NCI-H82 (cell line): ENCODE data around the gene ABHD6.
"Not testable (repeated sequence)": the region's sequence is repeated elsewhere in the genome, so short reads cannot be mapped to it uniquely, and the experiment has no call there.

ENCODE experiments used
- DNase-seq: peaks from one replicate; lab custom pipeline; 2025; lab: John Stamatoyannopoulos, UW

The ABHD6 gene

DNA sequence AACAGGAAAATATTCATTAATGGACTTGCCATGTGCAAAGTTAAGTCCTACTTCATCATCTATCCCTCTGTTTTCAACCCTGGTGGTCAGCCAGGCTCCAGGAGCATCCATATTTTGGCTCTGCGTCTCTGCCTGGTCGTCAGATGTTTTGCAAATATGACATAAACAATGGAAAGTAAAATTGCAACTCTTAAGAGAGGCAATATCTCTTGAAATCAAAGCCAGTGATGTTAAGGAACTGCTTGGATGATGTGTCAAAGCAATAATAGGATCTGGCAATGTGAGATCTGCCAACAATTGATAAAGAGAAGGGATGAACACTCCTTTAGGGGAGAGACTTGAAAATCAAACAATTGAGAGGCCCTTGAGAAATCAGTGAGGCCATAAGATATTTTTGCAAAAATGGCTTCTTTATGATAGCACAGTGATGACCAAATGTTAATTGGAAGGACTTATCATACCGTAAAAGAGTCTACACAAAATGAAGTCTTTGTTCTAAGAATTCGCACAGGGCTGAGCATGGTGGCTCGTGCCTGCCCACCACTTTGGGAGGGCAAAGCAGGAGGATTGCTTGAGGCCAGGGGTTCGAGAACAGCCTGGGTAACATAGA, 6.5 kb downstream of the ABHD6 start:
- no peak for DNase-seq

DNA sequence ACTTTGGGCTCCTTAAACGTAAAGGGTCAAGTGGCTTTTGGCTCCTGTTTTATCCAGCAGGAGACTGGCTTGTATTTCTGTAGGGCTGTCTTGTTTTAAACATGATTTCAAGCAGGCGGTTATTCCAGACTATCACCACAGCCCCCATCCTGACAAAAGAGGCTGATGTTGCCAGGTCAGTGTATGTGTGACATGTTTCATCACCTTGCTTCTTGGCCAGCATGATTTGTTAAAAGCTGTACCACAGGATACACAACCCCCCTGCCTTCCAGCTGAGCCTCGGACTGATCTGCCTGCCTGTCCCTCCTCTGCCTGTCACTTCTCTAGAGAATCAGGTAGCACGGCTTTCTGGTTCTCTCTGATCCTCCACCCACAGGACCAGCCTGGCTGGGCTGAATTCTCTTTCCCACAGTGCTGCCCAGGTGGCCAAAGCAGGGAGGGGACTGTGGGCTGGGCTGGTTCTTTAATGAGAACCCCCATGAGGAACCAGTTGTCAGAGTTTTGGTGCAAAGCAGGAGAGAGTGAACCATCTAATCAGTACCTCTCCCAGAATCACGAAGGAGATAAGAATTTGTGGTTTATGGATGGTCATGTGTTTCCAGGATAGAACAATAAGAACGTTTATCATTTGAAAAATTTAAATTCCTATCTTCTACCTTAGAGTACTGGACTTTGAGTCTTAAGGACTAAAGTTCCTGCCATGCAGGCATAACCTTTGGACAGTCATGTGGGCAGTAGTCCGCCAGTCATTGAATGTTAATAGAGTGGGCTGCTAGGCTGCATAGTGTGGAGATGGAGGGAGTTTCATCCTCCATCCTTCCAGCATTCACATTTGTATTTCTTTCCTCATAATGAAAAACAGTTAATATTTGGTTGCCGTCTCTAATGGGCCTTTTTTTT, 8.8 kb downstream of the ABHD6 start:
- DNase-seq, result no peak

DNA sequence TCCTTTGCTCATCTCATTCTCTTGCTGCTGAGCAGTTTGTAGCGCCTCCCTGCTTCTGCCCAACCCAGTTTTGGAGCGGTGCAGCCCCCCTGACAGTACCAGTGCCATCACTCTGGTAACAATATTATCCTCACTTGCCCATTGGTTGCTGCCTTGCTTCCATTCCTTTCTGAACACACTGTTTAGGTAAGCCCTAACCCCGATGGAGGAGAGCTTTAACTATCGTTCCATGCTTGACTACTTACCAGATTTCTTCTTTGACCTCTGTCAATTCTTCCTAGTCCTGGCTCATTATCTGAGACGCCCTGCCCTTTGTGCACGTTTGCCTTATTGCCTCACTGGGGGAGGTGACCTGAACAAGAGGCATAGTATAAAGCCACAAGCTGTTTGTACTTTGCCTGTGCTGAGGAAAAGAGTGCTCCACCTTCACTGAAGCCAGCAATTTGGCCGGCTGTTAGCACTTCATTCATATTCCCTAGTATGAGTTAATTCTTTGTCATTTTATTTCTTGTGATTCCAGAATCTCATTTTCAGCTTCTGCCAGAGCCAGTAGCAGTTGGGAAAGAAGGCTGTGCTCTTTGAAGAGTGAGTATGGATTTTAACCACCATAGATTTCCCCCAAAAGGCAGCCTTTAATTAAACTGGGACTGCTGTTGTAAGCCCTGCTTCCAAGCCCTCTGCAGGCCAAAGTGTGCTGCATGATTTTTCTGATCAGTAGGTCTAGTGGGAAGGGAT, 11.9 kb downstream of the ABHD6 start:
- DNase-seq, result no peak

DNA sequence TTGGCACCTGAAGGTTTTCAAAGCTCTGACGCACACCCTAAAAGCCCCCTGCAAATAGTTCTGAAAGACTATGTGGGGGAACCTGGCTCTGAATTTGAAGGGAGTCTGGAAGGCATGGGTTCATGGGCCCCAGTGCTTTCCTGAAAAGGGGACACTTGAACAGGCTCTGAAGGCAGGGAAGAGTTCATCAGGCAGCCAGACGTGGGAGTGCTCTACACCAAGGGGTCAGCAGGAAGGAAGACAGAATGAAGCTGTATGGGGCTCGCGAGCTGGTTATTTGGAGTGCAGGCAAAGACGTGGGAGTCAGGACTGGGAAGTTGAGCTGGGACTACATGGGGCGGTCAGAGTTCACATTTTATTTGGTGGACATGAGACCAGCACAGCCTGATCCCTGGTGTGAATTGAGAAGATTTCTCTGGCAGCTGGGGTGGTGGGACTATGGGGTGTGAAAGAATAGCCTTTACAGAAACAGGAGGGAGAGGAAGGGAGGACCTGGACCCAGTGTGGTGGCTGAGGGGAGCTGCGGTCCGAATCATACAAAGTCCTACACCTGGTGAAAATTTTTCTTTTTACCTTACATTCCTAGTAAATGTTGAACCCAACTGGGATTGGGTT, 12.6 kb downstream of the ABHD6 start:
- no peak for DNase-seq

DNA sequence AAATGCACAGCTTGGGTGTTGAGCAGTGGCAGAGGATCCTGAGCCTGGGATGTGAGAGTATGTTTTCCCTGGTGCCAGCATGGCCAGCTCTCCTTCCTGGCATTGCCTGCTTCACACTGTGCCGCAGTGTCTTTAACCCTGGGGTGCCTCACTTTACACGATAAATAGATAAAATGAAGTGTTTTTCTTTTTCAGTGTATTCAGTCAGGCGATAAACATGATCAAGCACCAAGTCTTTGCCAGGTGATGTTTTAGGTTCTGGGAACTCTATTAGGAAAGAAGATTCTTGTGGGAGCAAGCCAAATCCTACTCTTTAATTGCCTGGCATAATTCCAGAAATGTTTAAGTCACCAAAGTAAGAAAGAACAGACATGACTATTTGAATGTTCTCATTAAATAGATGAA, 14.0 kb downstream of the ABHD6 start:
- no peak for DNase-seq

DNA sequence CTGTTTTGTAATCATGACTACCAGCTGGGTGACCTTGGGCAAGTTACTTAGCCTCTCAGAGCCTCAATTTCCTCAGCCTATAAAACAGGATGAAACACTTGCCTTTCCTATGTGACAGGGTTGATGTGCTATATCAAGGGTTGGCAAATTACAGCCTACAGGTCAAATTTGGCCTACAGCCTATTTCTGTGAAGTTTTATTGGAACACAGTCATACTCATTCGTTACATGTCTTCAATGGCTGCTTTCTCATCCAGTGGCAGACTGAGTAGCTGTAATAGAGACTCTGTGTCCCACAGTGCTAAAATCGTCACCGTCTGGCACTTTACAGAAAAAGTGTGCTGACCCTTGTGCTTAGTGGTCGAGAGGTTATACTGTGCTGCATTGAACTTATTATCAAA, 16.6 kb downstream of the ABHD6 start:
- no peak for DNase-seq

DNA sequence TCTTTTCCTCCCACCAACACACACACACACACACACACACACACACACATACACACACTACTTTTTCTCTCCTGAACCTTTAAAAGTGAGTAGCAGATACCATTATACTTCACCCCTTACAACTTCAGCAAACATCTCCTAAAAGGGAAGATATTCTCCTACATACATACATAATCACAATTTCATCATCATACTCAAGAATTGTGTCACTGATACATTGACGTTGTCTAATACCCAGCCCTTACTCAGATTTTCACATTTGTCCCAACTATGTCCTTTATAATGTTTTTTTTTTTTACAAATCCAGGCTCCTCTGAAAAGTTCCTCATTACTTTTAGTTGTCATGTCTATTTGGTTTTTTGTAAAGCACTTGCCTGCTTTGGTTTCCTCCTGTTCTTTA, 18.5 kb downstream of the ABHD6 start:
- DNase-seq, result no peak

DNA sequence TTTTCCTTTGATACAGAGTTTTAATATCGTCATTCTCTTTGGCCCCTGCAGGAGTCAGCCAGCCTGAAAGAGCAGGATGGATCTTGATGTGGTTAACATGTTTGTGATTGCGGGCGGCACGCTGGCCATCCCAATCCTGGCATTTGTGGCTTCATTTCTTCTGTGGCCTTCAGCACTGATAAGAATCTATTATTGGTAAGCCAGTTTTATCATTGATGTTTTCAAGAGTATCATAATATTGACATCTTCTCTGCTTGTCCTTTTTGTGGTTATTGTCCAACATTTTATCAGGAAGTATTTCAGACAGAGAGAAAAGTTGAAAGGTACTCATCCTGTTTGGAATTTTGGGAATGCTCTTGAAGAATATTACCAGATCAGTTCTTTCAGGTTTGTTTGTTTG, 18.9 kb downstream of the ABHD6 start:
- no peak for DNase-seq

DNA sequence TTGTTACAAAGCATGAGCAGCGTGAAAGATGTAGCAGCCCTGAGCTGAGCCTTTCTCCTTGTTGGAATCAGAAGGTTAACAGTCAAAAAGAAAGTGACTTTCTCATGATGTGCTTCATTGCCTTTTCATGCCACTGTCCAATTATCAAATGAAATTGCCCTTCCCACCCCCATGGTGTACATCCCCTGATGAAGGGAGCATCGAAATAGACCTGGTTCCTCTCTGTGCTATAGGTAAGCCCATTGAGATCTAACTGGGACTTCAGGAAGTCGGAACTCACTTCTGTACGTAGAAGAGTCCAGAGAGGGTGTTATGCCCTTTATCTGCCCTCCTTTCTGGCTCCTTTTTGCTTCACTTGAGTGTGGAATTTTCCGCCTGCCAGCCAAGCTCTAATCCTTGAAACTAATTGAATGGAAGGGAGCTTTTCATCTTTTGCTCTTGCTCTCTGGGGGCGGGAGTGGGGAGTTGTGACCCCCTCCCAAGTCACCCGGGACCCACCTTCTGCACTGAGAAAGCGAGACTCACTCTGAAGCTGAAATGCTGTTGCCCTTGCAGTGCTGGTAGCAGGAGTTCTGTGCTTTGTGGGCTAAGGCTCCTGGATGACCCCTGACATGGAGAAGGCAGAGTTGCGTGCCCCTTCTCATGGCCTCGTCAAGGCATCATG, 20.9 kb downstream of the ABHD6 start:
- no peak for DNase-seq

DNA sequence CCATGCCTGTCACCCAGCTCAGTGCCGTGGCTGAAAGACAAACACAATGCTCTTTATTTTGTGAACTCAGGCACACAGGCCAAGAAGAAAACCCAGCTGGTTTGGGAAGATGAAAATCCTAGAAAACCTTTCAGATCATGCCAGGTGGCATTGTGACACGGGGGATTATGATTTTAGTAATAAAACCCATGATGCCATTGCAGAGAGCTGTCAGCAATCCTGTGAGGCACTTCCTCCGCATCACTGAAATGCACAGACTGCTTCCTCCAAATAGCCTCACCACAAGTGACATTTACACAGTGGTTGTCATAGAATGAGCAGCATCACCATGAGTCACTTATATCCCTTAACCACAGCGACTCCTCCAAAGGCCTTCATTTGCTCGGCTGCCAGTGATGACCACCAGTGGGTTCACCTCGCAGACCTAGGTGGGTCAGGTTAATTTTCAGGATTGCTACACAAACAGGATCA, 22.7 kb downstream of the ABHD6 start:
- DNase-seq, result no peak

DNA sequence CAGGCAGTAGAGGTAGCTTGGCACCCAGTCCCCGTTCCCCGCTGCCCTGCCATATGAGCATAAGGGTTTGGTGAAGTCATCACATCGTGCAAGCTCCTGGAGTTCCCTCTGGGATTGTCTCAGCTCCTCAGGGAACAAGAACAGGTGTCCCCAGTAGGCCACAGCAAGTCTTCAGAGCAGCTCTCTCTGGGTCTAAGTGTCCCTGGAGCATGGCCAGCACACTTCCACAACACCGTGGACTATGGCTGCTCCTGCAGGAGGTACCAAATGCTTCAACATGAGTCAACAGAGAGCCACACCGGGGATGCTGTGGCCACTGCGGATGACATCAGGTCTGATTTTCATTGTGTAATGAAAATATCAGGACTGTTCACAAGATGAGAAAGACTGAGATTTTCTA, 23.1 kb downstream of the ABHD6 start:
- DNase-seq, result no peak

DNA sequence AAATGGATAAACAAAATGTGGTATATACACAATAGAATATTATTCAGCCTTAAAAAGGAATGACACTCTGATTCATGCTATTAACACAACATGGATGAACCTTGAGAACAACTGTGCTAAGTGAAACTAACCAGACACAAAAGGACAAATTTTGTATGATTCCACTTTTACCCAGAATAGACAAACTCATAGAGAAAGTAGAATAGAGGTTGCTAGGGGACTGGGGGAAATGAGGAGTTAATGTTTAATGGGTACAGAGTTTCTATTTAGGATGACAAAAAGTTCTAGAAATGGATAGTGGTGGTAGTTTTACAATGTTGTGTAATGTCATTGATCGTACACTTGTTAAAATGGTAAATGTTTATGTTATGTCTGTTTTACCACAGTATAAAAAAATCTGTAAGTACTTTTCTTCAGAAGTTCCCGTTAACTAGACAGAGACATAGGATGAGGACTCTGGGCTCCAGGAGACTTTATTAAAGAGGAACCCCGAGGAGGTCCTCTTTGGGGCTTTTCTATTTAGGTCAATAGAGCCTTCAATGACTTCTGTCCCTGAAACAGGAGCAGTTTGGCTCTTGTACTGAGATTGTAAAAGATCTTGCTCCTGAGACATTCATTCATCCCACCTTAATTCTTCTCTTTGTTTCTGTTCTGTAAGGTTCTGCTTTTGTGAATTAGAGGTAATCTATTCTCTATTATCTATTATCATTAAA, 24.5 kb downstream of the ABHD6 start:
- DNase-seq, result no peak

DNA sequence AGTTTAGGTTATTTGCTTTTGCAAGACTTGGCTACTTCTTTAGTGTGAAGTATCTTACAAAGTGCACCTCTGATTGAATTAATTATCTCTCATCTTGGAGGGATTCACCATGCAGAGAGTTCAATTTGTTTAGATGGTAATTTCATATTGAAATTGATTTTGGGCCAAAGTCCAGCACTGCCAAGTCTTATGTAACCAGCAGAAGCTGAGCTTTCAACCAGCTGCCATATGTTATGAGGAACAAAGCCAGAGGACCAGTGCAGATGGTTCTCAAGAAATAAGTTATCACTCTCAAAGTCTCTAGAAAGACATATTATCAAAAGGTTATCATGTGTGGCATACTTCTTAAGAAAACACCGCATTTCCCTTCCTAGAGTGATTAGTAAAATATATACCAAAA, 29.0 kb downstream of the ABHD6 start:
- DNase-seq, result no peak

DNA sequence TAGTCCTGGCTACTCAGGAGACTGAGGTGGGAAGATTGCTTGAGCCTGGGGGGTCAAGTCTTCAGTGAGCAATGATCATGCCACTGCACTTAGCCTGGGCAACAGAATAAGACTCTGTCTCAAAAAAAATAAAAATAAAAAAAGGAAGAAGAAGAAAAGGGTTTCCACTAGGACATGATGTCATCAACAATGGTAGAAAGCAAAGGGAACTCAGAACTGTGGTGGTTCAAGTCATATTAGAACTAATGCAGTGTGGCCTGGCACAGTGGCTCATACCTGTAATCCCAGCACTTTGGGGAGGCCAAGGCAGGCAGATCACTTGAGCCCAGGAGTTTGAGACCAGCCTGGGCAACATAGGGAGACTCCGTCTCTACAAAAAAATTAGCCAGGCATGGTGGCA, 30.0 kb downstream of the ABHD6 start:
- not testable (repeated sequence) for DNase-seq

DNA sequence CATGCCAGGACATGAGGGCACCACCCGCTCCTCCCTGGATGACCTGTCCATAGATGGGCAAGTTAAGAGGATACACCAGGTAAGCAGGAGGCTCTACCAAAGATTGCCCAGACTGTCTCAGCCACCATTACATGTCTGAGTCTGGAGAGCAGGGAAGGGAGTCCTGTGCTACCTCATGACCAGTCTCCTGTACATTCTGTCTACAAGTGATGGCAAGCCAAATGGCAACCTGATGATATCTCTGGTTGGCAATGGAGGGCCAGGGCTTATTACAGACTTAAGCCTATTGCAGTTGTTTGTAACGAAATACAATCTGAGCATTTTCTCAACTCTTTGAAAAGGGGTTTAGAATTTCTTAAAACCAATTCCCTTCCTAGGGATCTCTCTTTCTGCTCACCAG, 31.8 kb downstream of the ABHD6 start:
- no peak for DNase-seq

DNA sequence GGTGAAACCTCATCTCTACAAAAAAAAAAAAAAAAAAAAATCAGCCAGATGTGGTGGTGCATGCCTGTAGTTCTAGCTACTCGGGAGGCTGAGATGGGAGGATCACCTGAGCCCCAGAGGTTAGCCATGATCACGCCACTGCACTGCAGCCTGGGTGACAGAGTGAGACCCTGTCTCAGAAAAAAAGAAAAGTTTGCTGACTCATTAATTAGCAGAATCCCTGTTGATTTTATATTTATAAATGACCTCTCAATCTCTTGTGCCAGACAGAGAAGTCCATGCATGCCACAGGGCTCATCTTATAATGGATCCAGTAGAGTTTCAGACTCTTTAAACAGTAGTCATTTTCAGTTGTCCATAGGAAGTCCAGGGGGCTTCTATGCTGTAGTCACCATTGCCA, 32.9 kb downstream of the ABHD6 start:
- DNase-seq, result no peak

DNA sequence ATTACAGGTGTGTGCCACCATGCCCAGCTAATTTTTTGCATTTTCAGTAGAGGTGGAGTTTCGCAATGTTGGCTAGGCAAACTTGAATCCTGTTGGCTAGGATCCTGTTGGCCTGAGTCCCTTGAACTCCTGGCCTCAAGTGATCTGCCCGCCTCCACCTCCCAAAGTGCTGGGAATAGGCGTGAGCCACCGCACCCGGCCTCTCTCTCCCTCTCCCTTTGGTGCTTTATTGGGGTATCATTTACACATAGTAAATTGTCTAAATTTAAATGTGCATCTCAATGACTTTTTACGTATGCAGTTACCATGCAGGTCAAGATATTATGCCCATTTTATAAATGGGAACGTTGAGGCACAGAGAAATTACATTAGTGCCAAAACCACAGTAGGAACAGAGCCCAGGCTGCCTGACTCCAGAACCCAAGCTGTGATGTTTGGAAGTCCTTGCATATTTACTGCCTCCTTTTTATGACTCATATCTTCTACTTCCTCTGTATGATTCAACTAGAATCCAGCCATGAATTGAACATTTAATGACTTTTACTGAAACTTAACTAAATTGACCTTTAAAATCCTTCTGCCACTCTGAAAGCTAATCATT, 34.4 kb downstream of the ABHD6 start:
- no peak for DNase-seq

DNA sequence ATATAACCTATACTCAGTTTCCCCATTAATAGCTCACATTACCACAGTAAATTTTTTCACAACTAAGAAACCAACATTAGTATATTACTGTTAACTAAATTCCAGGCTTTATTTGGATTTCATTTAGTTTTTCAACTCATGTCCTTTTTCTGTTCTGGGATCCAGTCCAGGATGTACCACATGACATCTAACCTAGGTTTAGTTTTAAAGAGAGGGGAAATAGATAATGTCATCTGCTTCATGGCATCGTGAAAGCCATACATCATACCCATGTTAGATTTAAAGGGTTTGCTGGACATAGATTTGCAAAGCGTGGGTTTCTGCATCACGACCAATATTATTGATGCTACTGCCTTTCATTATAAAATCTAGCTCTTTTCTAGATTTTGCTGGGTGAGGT, 35.3 kb downstream of the ABHD6 start:
- DNase-seq, result no peak

DNA sequence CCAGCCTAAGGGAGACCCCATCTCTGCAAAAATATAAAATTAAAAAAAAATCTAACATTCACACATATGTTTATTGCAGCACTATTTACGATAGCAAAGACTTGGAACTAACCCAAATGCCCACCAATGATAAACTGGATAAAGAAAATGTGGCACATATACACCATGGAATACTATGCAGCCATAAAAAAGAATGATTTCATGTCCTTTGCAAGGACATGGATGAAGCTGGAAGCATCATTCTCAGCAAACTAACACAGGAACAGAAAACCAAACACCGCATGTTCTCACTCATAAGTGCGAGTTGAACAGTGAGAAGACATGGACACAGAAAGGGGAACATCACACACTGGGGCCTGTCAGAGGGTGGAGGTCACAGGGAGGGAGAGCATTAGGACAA, 35.8 kb downstream of the ABHD6 start:
- DNase-seq, result not testable (repeated sequence)

DNA sequence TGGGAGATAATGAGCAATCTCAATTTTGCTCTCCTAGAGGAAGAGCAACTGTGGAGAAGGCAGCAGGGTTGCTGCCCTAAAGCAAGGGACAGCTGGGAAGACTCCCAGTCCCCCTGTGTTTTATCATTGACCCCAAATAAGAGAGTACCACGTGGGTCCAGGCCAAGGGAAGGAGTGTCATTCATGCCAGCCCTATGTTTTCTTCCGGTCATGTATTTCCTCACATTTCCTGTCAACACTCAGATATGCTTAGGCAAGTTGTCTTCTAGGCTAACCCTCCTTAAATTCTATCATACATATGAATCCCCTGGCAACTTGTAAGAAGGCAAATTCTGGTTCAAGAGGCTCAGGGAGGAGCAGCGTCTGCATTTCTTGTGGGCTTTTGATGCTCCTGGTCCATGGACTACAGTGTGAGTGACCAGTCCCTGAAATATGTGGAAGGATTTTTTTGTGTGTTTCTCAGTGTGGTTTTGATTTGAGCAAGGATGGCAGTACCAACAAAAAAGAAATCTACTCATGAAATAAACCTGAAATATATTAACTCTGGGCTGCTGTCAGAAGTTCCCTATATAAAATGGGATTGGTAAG, 36.5 kb downstream of the ABHD6 start:
- no peak for DNase-seq
